ENCODE results near the gene CHRNB1. TPM values are rescaled to one million over a fixed set of nuclear protein-coding genes. Genes with fewer than 3 reads are reported as not detected.

The CHRNB1 gene
- total RNA-seq, 1 experiment from 2014 or later = 7.8 TPM

DNA sequence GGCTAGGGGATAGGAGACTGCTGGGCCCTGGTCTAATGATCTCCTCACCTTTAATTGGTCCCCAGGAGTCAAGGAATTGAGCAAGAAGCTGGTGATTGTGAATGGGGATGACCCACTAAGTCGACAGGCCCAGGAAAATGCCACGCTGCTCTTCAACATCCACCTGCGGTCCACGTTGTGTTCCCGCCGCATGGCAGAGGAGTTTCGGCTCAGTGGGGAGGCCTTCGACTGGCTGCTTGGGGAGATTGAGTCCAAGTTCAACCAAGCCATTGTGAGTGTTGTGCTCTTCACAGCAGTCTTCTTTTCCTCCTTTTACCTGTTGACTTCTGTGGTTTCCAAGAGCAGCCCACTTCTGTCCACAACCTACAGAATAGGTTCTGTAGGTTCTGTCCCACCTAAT lies 58.7 kb downstream of the CHRNB1 start:
- TF ChIP-seq, protein P1, sequence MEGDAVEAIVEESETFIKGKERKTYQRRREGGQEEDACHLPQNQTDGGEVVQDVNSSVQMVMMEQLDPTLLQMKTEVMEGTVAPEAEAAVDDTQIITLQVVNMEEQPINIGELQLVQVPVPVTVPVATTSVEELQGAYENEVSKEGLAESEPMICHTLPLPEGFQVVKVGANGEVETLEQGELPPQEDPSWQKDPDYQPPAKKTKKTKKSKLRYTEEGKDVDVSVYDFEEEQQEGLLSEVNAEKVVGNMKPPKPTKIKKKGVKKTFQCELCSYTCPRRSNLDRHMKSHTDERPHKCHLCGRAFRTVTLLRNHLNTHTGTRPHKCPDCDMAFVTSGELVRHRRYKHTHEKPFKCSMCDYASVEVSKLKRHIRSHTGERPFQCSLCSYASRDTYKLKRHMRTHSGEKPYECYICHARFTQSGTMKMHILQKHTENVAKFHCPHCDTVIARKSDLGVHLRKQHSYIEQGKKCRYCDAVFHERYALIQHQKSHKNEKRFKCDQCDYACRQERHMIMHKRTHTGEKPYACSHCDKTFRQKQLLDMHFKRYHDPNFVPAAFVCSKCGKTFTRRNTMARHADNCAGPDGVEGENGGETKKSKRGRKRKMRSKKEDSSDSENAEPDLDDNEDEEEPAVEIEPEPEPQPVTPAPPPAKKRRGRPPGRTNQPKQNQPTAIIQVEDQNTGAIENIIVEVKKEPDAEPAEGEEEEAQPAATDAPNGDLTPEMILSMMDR (IDR thresholded peaks at IDR 0.05; ENCODE audit: unreplicated experiment) = no peak
- DNase-seq (ENCODE audit: unreplicated experiment) = no peak
- POLR2A ChIA-PET = interaction anchor here (0.5 kb wide), 1 partner anchor 267 kb away, joined by 3 read pairs; no protein-coding TSS in a partner anchor
- Mint-ChIP-seq H3K36me3 (ENCODE audit: insufficient read depth, unreplicated experiment) (peaks cover 95% of the 10 kb centered on the region), H3K4me1 (ENCODE audit: insufficient read depth, unreplicated experiment) (no peaks in the 10 kb centered on the region), H3K9me3 (ENCODE audit: unreplicated experiment) (no peaks in the 10 kb centered on the region), H3K27me3 (ENCODE audit: insufficient read depth, unreplicated experiment) (no peaks in the 10 kb centered on the region), H3K27ac (ENCODE audit: low read depth, unreplicated experiment) (no peak overlapping the region), H3K4me3 (ENCODE audit: unreplicated experiment) (no peak overlapping the region)
- intact Hi-C loops (cut with micrococcal nuclease) = loop anchor here (1.0 kb wide), 1 partner anchor 68 kb away; the partner anchor contains the start of gene TMEM102
- no TSS peak for BruUV-seq (replicated peaks)
- CTCF ChIA-PET = interaction anchor here (0.6 to 1.7 kb wide), 2 partner anchors 16 to 57 kb away, joined by 3 to 7 read pairs; no protein-coding TSS in a partner anchor

Other genes starting within 250 kb of the CHRNB1 start
- 7.6 TPM in 2 replicates for gene DLG4, start 225.2 kb upstream of the CHRNB1 start, total RNA-seq (2022)
- gene ACADVL, start 225.1 kb upstream of the CHRNB1 start, total RNA-seq (2022) = 387 and 413 TPM in 2 replicates
- 34.9 and 37.4 TPM in 2 replicates for gene DVL2, start 210.5 kb upstream of the CHRNB1 start, total RNA-seq (2022)
- 41.8 and 47.1 TPM in 2 replicates for gene PHF23, start 205.6 kb upstream of the CHRNB1 start, total RNA-seq (2022)
- gene GABARAP, start 202.6 kb upstream of the CHRNB1 start, total RNA-seq (2022) = 226 and 294 TPM in 2 replicates
- gene CTDNEP1, start 193.3 kb upstream of the CHRNB1 start, total RNA-seq (2022) = 145 and 148 TPM in 2 replicates
- gene ELP5, start 192.8 kb upstream of the CHRNB1 start, total RNA-seq (2022) = 81.0 and 91.3 TPM in 2 replicates
- gene CLDN7, start 182.6 kb upstream of the CHRNB1 start, total RNA-seq (2022) = 20.8 and 23.9 TPM in 2 replicates
- not detected in 2 replicates for gene SLC2A4, start 163.3 kb upstream of the CHRNB1 start, total RNA-seq (2022)
- gene YBX2, start 150.4 kb upstream of the CHRNB1 start, total RNA-seq (2022) = 0.40 and 0.44 TPM in 2 replicates
- 1,142 and 1,190 TPM in 2 replicates for gene EIF5A, start 137.4 kb upstream of the CHRNB1 start, total RNA-seq (2022)
- gene GPS2, start 129.7 kb upstream of the CHRNB1 start, total RNA-seq (2022) = 29.4 and 49.8 TPM in 2 replicates
- 36.9 and 39.3 TPM in 2 replicates for gene NEURL4, start 115.7 kb upstream of the CHRNB1 start, total RNA-seq (2022)
- 4.4 and 4.9 TPM in 2 replicates for gene ACAP1, start 108.5 kb upstream of the CHRNB1 start, total RNA-seq (2022)
- 9.2 and 10.1 TPM in 2 replicates for gene KCTD11, start 92.9 kb upstream of the CHRNB1 start, total RNA-seq (2022)
- gene TMEM95, start 89.9 kb upstream of the CHRNB1 start, total RNA-seq (2022) = not detected in 2 replicates
- gene TNK1, start 64.0 kb upstream of the CHRNB1 start, total RNA-seq (2022) = 6.4 and 8.0 TPM in 2 replicates
- 53.8 and 59.0 TPM in 2 replicates for gene PLSCR3, start 50.5 kb upstream of the CHRNB1 start, total RNA-seq (2022)
- gene TMEM256, start 41.0 kb upstream of the CHRNB1 start, total RNA-seq (2022) = 35.2 and 42.9 TPM in 2 replicates
- gene NLGN2, start 37.2 kb upstream of the CHRNB1 start, total RNA-seq (2022) = 6.7 and 9.0 TPM in 2 replicates
- not detected in 2 replicates for gene SPEM1, start 24.7 kb upstream of the CHRNB1 start, total RNA-seq (2022)
- gene SPEM2, start 19.4 kb upstream of the CHRNB1 start, total RNA-seq (2022) = not detected in 2 replicates
- not detected in 2 replicates for gene SPEM3, start 16.2 kb upstream of the CHRNB1 start, total RNA-seq (2022)
- gene TMEM102, start 9.6 kb upstream of the CHRNB1 start, total RNA-seq (2022) = 6.1 and 6.3 TPM in 2 replicates
- gene FGF11, start 5.5 kb upstream of the CHRNB1 start, total RNA-seq (2022) = 0.84 and 2.1 TPM in 2 replicates
- 26.3 and 29.1 TPM in 2 replicates for gene ZBTB4, start 34.6 kb downstream of the CHRNB1 start, total RNA-seq (2022)
- not detected in 2 replicates for gene SLC35G6, start 36.4 kb downstream of the CHRNB1 start, total RNA-seq (2022)
- gene POLR2A, start 39.3 kb downstream of the CHRNB1 start, total RNA-seq (2022) = 89.6 and 107 TPM in 2 replicates
- gene TNFSF12, start 104.0 kb downstream of the CHRNB1 start, total RNA-seq (2022) = 3.5 and 3.9 TPM in 2 replicates
- 6.3 and 10.8 TPM in 2 replicates for gene TNFSF13, start 113.7 kb downstream of the CHRNB1 start, total RNA-seq (2022)
- 66.9 and 67.3 TPM in 2 replicates for gene SENP3, start 116.9 kb downstream of the CHRNB1 start, total RNA-seq (2022)
- 6.9 and 10.6 TPM in 2 replicates for gene CD68, start 134.6 kb downstream of the CHRNB1 start, total RNA-seq (2022)
- 52.0 and 56.5 TPM in 2 replicates for gene MPDU1, start 138.8 kb downstream of the CHRNB1 start, total RNA-seq (2022)
- gene SOX15, start 145.0 kb downstream of the CHRNB1 start, total RNA-seq (2022) = 32.6 and 34.4 TPM in 2 replicates
- gene FXR2, start 169.8 kb downstream of the CHRNB1 start, total RNA-seq (2022) = 60.7 and 65.1 TPM in 2 replicates
- 66.8 and 82.7 TPM in 2 replicates for gene SAT2, start 182.8 kb downstream of the CHRNB1 start, total RNA-seq (2022)
- 0.35 and 1.1 TPM in 2 replicates for gene SHBG, start 185.1 kb downstream of the CHRNB1 start, total RNA-seq (2022)
- gene ATP1B2, start 205.9 kb downstream of the CHRNB1 start, total RNA-seq (2022) = not detected in 2 replicates
- gene TP53, start 242.4 kb downstream of the CHRNB1 start, total RNA-seq (2022) = 131 and 181 TPM in 2 replicates
- 10.7 and 11.7 TPM in 2 replicates for gene WRAP53, start 243.4 kb downstream of the CHRNB1 start, total RNA-seq (2022)

All from MCF 10A (cell line).